NCI-H748 (cell line): Measurements from ENCODE around the gene CATSPER1.

Experiments
- DNase-seq: peaks from one replicate; lab custom pipeline; 2025; ENCODE audit not compliant: unreplicated experiment; lab: John Stamatoyannopoulos, UW

Gene CATSPER1

GRCh38 chr11:66026017-66026529 is at the start of gene CATSPER1:
CATSPER1 (minus strand) TSS chr11:66026479; CDS start chr11:66026379, 100 bp downstream.
- no peak for DNase-seq

- no peak for DNase-seq
Observed at GRCh38 chr11:66075273-66075672, 49.0 kb upstream of the CATSPER1 start.

GRCh38 chr11:66073669-66074068 is 47.4 kb upstream of the CATSPER1 start:
- no peak for DNase-seq

- no peak for DNase-seq
Observed at GRCh38 chr11:66072518-66072917, 46.2 kb upstream of the CATSPER1 start.

- DNase-seq = no peak
Observed at GRCh38 chr11:66072081-66072480, 45.8 kb upstream of the CATSPER1 start.

GRCh38 chr11:66071381-66071801 is 45.1 kb upstream of the CATSPER1 start:
- no peak for DNase-seq

GRCh38 chr11:66070604-66071380 is 44.5 kb upstream of the CATSPER1 start:
- peak; percentile 46 for DNase-seq

GRCh38 chr11:66069715-66070603 is 43.7 kb upstream of the CATSPER1 start, which contains the start of gene PACS1:
PACS1 (plus strand) TSS chr11:66070272; CDS start chr11:66070487, 215 bp downstream.
- DNase-seq = peak; percentile 72

- no peak for DNase-seq
Observed at GRCh38 chr11:66068923-66069714, 42.8 kb upstream of the CATSPER1 start.

GRCh38 chr11:66068154-66068821 is 42.0 kb upstream of the CATSPER1 start:
- DNase-seq = peak; percentile 70

- DNase-seq = no peak
Observed at GRCh38 chr11:66067640-66068039, 41.4 kb upstream of the CATSPER1 start.

GRCh38 chr11:66066751-66067150 is 40.5 kb upstream of the CATSPER1 start:
- no peak for DNase-seq

GRCh38 chr11:66064571-66064970 is 38.3 kb upstream of the CATSPER1 start:
- no peak for DNase-seq

- DNase-seq = no peak
Observed at GRCh38 chr11:66063900-66064299, 37.6 kb upstream of the CATSPER1 start.

GRCh38 chr11:66062408-66062807 is 36.1 kb upstream of the CATSPER1 start:
- no peak for DNase-seq

GRCh38 chr11:66061268-66061667 is 35.0 kb upstream of the CATSPER1 start:
- no peak for DNase-seq

GRCh38 chr11:66059966-66060680 is 33.8 kb upstream of the CATSPER1 start:
- no peak for DNase-seq

GRCh38 chr11:66056501-66056900 is 30.2 kb upstream of the CATSPER1 start:
- DNase-seq = no peak

- no peak for DNase-seq
Observed at GRCh38 chr11:66055021-66055420, 28.7 kb upstream of the CATSPER1 start.

GRCh38 chr11:66052664-66052982 is 26.3 kb upstream of the CATSPER1 start:
- DNase-seq = no peak
